Transverse colon (tissue), 4 donors: ENCODE measurements around the gene NT5DC2.

ENCODE experiments used
- CTCF ChIP-seq, 5 experiments: fragments of 200-600 bp in 3 of 5; fragments of 450-650 bp in 2 of 5; sonication (generic) in 3 of 5; IDR thresholded peaks; 1 replicate in 2 of 5; 2 replicates in 3 of 5; pipeline ENCODE4 v1.5.1; 2016 to 2017; ENCODE audit warnings: antibody characterized with exemption in 5 of 5, inconsistent platforms in 3 of 5, mild to moderate bottlenecking in 2 of 5, moderate library complexity in 1 of 5
- EP300 ChIP-seq: sonication (generic); formaldehyde crosslinking; IDR thresholded peaks from one replicate; pipeline ENCODE4 v1.6.1; 2017; ENCODE audit warnings: antibody characterized with exemption, low read depth
- POLR2A ChIP-seq: fragments of 450-650 bp; IDR thresholded peaks from one replicate; pipeline ENCODE4 v1.6.1; 2016; ENCODE audit warnings: antibody characterized with exemption, mild to moderate bottlenecking, moderate library complexity
- POLR2AphosphoS5 ChIP-seq, 3 donors: sonication (generic); formaldehyde crosslinking; IDR thresholded peaks; one replicate each; pipeline ENCODE4 v1.6.1; 2016; ENCODE audit warnings: antibody characterized with exemption in 3 of 3

GRCh38 chr3:52480768-52481715 is 52.6 kb downstream of the NT5DC2 start:
- no peak for TF ChIP-seq POLR2A
- no peak for TF ChIP-seq CTCF (IDR thresholded peaks at IDR 0.05)
- no peak for TF ChIP-seq POLR2AphosphoS5 (IDR thresholded peaks at IDR 0.05)
- TF ChIP-seq EP300, result no peak
